NCI-H2227 (cell line): Measurements from ENCODE around the gene SLC9A3.
"Not testable (repeated sequence)": the region's sequence is repeated elsewhere in the genome, so short reads cannot be mapped to it uniquely, and the experiment has no call there.

Source experiments
- DNase-seq: peaks from one replicate; lab custom pipeline; 2025; ENCODE audit not compliant: unreplicated experiment; lab: John Stamatoyannopoulos, UW

The SLC9A3 gene

GRCh38 chr5:509611-510185 is 14.6 kb downstream of the SLC9A3 start:
- no peak for DNase-seq

GRCh38 chr5:507986-508575 is 16.2 kb downstream of the SLC9A3 start:
- DNase-seq, result not testable (repeated sequence)

- no peak for DNase-seq
Observed at GRCh38 chr5:505951-506525, 18.2 kb downstream of the SLC9A3 start.

- no peak for DNase-seq
Observed at GRCh38 chr5:504326-505154, 19.7 kb downstream of the SLC9A3 start.

GRCh38 chr5:502325-503079 is 21.7 kb downstream of the SLC9A3 start:
- no peak for DNase-seq

- no peak for DNase-seq
Observed at GRCh38 chr5:501831-502184, 22.4 kb downstream of the SLC9A3 start.

GRCh38 chr5:501105-501830 is 23.0 kb downstream of the SLC9A3 start:
- DNase-seq, result no peak

- DNase-seq, result no peak
Observed at GRCh38 chr5:500491-500890, 23.8 kb downstream of the SLC9A3 start.

- DNase-seq, result no peak
Observed at GRCh38 chr5:499233-500209, 24.7 kb downstream of the SLC9A3 start.

GRCh38 chr5:497871-498509 is 26.3 kb downstream of the SLC9A3 start:
- no peak for DNase-seq

GRCh38 chr5:497090-497700 is 27.1 kb downstream of the SLC9A3 start:
- no peak for DNase-seq

GRCh38 chr5:496028-496427 is 28.2 kb downstream of the SLC9A3 start:
- DNase-seq, result no peak

GRCh38 chr5:494667-495255 is 29.5 kb downstream of the SLC9A3 start:
- DNase-seq, result no peak

- DNase-seq, result no peak
Observed at GRCh38 chr5:493758-494157, 30.5 kb downstream of the SLC9A3 start.

- DNase-seq, result peak; percentile 78
Observed at GRCh38 chr5:493119-493701, 31.0 kb downstream of the SLC9A3 start.

GRCh38 chr5:492314-492893 is 31.8 kb downstream of the SLC9A3 start:
- DNase-seq, result no peak

- no peak for DNase-seq
Observed at GRCh38 chr5:491856-492155, 32.4 kb downstream of the SLC9A3 start.
